Mammary epithelial cell (primary cell): ENCODE data around the gene RNF183.

Experiments used
- CTCF ChIP-seq, 2 donors: IDR thresholded peaks in 1 of 2; conservative IDR thresholded peaks in 1 of 2; 2 replicates each; pipeline ENCODE4 v1.5.1; 2011 to 2012; ENCODE audit warnings: inconsistent platforms in 2 of 2, low read length in 2 of 2, mild to moderate bottlenecking in 2 of 2, control low read depth in 1 of 2, low read depth in 1 of 2; ENCODE audit not compliant: insufficient read depth in 1 of 2; ENCODE audit errors: extremely low read depth in 1 of 2
- EZH2 ChIP-seq: IDR thresholded peaks from 2 replicates; pipeline ENCODE4 v1.6.1; 2012; ENCODE audit warnings: low read length, inconsistent platforms, borderline replicate concordance

- no peak for TF ChIP-seq CTCF (conservative IDR thresholded peaks at IDR 0.05 in 1 of 2, IDR thresholded peaks at IDR 0.05 in 1 of 2; ENCODE audit: extremely low read depth in 1 of 2, insufficient read depth in 1 of 2, low read depth in 1 of 2, low read length in 2 of 2)
- no peak for TF ChIP-seq EZH2
Measured at GRCh38 chr9:113316030-113316429, 12.9 kb upstream of the RNF183 start.
